ENCODE data around the gene RALY. TPM values are rescaled to one million over a fixed set of nuclear protein-coding genes. Genes with fewer than 3 reads are reported as not detected.

RALY gene
- total RNA-seq, 1 experiment from 2014 or later, result 164 TPM

- in situ Hi-C loops (cut with HindIII; ENCODE audit: low pct_unique_long_range_greater_than_20kb, low sequenced_read_pairs), result no loop called here
These were observed 19.8 kb downstream of the RALY start for GRCh38 chr20:34013554-34013953.

GRCh38 chr20:34014878-34015277 lies 21.2 kb downstream of the RALY start:
- no peak for TF ChIP-seq TCF7L2 (IDR thresholded peaks at IDR 0.05; ENCODE audit: low read depth, low read length)
- no peak for TF ChIP-seq POLR2AphosphoS5 (IDR thresholded peaks at IDR 0.05; ENCODE audit: low read depth, low read length)
- no peak for TF ChIP-seq SIN3A (IDR thresholded peaks at IDR 0.05; ENCODE audit: borderline replicate concordance, insufficient read depth, low read depth, low read length)
- no peak for TF ChIP-seq CTCF (IDR thresholded peaks at IDR 0.05)
- no peak for TF ChIP-seq REST (IDR thresholded peaks at IDR 0.05; ENCODE audit: insufficient read depth in 1 of 2, low read depth in 2 of 2, low read length in 1 of 2)
- TSS peak; percentile 3 for BruUV-seq (replicated peaks)
- ChIA-PET CTCF (no interaction called here), POLR2A (interaction anchor here (0.5 kb wide), 1 partner anchor 11 kb away, joined by 3 read pairs; no protein-coding TSS in a partner anchor)
- Histone ChIP-seq H3K4me1 (ENCODE audit: control insufficient read depth, insufficient read depth, low read length) (peaks cover 16% of the 10 kb centered on the region), H3K4me3 (ENCODE audit: low read depth in 2 of 2, low read length in 2 of 2) (no peak overlapping the region), H3K27me3 (ENCODE audit: control insufficient read depth, insufficient read depth, low read length) (no peaks in the 10 kb centered on the region), H3K9me3 (ENCODE audit: control insufficient read depth, insufficient read depth, low read depth, low read length) (no peaks in the 10 kb centered on the region), H3K36me3 (ENCODE audit: control insufficient read depth, insufficient read depth, low read length) (no peaks in the 10 kb centered on the region), H3K27ac (ENCODE audit: low read length) (no peak overlapping the region)
- ATAC-seq (no peak), DNase-seq (ENCODE audit: low read depth, low spot score) (no peak)
- in situ Hi-C loops (cut with HindIII; ENCODE audit: low pct_unique_long_range_greater_than_20kb, low sequenced_read_pairs), result no loop called here
- intact Hi-C loops (cut with micrococcal nuclease; ENCODE audit: unreplicated experiment), result no loop called here

More at GRCh38 chr20:34013554-34013953, 19.8 kb downstream of the RALY start:
- peaks cover 17% of the 10 kb centered on the region for H3K4me1 ChIP-seq (ENCODE audit: control insufficient read depth, insufficient read depth, low read length)
- CTCF ChIA-PET, result interaction anchor here (0.8 kb wide), 1 partner anchor 8 kb away, joined by 6 read pairs; no protein-coding TSS in a partner anchor
- H3K36me3 ChIP-seq (ENCODE audit: control insufficient read depth, insufficient read depth, low read length), result no peaks in the 10 kb centered on the region
- no peaks in the 10 kb centered on the region for H3K27me3 ChIP-seq (ENCODE audit: control insufficient read depth, insufficient read depth, low read length)
- POLR2A ChIA-PET, result no interaction called here
- H3K27ac ChIP-seq (ENCODE audit: low read length), result no peak overlapping the region
- no peak for DNase-seq (ENCODE audit: low read depth, low spot score)
- intact Hi-C loops (cut with micrococcal nuclease; ENCODE audit: unreplicated experiment), result no loop called here
- no TSS peak for BruUV-seq (replicated peaks)
- no peak overlapping the region for H3K4me3 ChIP-seq (ENCODE audit: low read depth in 2 of 2, low read length in 2 of 2)
- ATAC-seq, result no peak
- no peaks in the 10 kb centered on the region for H3K9me3 ChIP-seq (ENCODE audit: control insufficient read depth, insufficient read depth, low read depth, low read length)
- TF ChIP-seq TCF7L2 (IDR thresholded peaks at IDR 0.05; ENCODE audit: low read depth, low read length), result no peak
- TF ChIP-seq CTCF (IDR thresholded peaks at IDR 0.05), result no peak
- no peak for TF ChIP-seq POLR2AphosphoS5 (IDR thresholded peaks at IDR 0.05; ENCODE audit: low read depth, low read length)
- no peak for TF ChIP-seq SIN3A (IDR thresholded peaks at IDR 0.05; ENCODE audit: borderline replicate concordance, insufficient read depth, low read depth, low read length)
- no peak for TF ChIP-seq REST (IDR thresholded peaks at IDR 0.05; ENCODE audit: insufficient read depth in 1 of 2, low read depth in 2 of 2, low read length in 1 of 2)
